NCI-H2081 treated with DMSO at 0.1 percent for 48 hours (cell line): ENCODE results near the gene CADPS2.

Experiments
- DNase-seq: peaks from one replicate; lab custom pipeline; 2025; lab: John Stamatoyannopoulos, UW

The CADPS2 gene

DNA sequence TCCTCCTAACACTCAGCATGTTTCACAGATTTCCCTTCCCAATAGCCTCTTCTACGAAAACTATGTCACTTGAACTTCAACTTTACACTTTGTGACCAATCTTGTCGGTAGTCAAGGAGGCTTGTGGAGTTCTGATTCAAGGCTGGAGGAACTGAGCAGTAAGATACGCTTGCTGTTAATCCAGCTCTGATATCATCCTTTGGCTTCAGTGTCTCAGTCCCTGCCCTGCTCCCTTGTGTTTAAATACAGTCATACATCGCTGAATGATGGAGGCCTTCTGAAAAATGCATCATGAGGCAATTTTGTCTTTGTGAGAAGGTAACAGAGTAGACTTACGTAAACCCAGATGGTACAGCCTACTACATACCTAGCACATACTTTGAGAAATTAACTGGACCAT lies 360.9 kb downstream of the CADPS2 start:
- DNase-seq = no peak

DNA sequence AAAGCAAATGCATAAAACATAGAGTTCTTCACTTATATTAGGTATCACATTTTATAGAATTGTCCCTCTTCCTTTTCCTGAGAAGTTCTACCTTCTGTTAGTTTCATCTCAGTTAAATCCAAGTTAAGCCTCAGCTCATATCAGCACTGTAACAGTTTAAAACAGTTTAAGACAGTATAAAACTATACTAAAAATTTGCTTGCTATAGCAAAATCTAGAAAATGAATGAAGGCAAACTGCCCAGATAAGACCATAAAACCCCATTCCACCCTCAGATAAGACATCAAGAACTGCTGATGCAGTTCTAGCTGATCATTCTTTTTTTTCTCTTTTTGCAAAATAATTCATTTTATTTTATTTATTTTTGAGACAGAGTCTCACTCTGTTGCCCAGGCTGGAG lies 364.5 kb downstream of the CADPS2 start:
- DNase-seq = no peak

DNA sequence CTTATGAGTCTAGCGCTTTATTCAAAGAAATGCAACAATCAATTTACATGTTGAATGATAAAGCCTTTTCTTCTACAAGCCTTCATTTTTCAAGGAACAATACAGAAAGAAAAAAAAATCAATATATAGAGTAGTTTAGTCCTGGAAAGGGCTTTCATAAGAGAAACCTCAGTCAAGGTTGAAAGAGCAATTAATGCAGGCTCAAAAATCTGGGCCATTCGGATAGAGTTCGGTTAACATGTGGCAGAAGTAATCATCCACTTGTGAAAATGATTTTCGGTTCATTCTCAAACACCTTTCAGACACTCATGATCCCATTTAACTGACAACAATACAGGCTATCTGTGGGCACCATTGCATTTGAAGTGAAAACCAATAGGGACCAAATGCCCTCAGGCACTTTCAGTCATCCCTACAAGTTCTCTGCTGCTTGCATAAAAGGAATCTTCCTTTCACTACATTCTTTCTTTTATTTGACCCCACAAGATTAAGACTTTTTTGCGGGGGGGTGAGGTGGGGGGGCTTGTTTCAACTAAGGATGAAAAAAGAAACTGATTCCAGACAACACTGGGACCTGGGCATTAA lies 365.2 kb downstream of the CADPS2 start:
- DNase-seq = no peak

DNA sequence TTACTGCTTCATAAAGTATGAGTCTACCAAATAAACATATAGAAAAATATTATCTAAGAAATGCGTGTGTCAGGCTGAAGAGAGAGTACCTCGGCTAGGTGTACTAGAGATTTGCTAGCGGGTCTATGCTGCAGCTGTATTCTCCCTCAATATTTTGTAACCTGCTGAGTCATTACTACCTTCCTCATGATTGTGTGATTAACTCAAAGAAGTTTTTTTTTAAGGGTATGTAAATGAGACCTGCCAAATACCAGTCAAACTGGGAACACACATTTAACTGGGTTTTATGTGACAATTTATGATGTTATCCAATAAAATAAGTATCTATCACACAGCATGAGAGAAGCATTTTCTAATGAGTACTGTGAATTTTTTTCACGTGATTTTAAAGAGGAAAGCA lies 367.8 kb downstream of the CADPS2 start:
- no peak for DNase-seq

DNA sequence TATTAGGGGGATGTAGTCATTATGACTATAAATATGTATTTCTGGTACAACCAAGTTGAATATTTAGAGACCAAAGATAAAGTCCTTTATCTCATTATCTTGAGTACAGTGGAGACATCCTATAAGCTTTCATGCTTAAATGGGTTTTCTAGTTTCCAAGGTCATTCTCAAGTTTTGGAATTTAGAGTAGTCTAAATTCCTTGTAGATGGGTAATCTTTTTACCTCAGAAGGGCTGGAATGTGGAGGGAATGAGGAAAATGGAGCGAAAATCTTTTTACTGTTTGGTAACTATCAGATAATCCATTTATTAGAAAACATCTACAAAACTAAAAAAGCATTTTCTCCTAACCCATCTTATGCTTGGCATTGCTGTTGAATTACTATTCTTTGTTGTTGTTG lies 368.7 kb downstream of the CADPS2 start:
- no peak for DNase-seq

DNA sequence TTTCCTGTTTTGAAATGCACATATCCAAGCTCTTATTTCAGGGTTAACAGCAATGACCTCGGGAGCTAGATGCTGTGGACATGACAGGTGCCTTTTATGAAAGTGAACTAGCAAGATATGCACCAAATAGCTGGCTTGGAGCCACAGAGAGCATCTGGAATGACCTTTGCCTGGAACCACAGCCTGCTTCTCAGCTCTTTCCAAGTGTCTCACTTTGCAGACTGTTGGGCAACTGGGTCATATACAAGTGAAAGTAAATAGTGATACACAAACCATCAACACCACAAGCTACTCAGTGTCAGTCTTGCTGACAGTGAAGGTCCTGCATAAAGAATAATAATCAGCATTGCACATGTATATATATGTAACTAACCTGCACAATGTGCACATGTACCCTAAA lies 370.9 kb downstream of the CADPS2 start:
- DNase-seq = no peak

DNA sequence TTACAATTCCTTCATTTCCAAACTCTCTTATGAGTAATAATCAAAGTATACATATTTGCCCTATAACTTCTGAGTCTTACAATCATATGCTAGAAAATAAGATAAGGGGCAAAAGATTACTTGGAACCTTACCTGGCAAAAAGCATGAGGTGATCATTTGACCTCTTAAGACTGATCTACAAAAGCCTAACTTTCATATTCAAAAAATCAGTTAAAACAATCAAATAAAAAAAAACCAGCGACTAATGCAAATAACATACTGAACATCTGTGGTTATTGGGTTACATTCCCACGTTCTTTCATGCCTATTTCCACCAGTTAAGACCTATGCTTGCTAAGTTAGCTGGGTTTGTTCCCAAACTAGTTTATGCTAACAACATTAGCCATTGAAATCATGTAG lies 375.0 kb downstream of the CADPS2 start:
- DNase-seq = no peak

DNA sequence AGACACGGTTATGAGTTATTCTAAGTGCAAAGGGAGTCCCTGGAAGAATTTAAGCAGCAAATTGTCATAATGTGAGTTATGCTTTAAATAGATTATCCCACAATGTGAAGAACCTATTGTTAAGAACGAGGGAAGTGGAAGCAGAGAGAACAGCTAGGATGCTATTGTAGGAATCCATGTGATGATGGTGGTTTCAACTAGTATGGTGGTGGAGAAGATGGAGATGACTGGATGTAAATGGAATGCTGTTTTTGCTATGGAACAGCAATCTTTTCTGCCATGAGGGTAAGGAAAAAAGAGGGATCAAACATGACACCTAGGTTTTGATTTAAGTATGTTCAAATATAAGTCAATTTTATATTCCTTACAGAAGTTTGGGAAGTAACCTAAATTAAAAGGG lies 378.7 kb downstream of the CADPS2 start:
- DNase-seq = no peak

DNA sequence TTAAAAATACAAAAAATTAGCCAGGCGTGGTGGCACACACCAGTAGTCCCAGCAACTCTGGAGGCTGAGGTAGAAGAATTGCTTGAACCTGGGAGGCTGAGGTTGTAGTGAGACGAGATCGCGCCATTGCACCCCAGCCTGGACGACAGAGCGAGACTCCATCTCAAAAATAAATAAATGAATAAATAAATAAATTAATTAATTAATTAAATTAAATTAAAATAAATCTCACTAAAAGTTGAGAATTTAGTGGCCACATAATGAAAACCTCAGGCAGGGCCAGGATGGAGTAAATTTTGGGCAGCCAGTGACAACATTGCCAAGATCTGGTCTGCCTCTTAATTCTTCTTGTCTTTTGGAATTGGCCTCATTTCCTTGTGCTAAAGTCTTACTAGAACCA lies 394.3 kb downstream of the CADPS2 start:
- DNase-seq = no peak

DNA sequence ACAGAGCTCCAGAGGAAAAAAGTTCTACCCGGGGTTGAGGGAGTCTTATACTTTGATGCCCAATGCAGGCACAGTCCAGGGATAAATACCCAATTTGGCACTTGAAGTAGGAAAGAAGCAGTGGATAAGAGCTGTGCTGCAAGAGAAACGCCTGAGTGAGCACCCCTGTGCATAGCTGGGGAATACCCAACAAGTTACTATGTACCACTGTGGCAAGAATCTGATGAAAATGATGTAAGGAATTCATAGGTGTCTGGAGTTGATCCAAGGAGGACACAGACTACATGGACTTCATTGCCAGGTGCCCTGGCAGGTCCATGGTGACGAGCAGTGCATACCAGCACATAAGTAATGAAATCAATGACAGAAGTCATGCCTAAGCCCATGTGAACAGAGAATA lies 398.0 kb downstream of the CADPS2 start:
- DNase-seq = no peak

DNA sequence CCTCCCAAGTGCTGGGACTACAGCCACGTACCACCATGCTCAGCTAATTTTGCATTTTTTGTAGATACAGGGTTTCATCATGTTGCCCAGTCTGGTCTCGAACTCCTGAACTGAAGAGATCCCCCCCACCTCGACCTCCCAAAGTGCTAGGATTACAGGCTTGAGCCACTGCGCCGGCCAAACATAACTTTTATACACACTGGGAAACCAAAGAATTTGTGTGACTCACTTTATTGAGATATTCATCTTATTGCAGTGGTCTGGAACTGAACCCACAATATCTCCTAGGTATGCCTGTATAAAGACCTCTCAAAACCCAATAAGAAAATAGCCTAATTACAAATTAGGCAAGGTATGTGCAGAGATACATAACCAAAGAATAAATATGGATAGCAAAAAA lies 399.1 kb downstream of the CADPS2 start:
- no peak for DNase-seq

DNA sequence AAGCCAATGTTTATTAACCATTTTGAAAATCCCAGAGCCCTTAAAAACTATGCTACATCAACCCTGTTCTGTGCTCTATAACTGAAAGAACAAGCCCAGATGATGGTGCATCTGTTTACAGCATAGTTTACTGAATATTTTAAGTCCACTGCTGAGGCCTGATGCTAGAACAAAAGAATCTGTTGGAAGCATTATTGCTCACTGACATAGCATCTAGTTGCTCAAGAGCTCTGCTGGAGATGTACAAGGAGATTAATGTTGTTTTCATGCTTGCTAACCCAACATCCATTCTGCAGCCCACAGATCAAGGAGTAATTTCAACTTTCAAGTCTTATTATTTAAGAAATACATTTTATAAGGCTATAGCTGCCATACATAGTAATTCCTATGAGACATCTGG lies 400.4 kb downstream of the CADPS2 start:
- no peak for DNase-seq

DNA sequence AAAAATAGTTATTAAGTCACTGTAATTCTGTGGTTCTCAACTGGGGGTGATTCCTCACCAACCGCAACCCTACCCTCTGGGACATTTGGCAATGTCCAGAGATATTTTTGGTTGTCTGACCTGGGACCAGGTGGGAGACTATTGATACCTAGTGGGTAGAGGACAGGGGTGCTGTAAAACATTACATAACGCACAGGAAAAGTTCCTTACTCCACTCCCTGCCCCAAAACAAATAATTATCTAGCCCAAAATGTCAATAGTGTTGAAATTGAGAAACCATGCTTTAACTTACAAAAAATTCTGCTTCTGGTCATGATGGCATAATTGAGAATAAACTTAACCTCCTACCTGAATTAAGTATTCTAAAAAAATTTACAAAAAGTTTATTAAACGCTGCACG lies 404.0 kb downstream of the CADPS2 start:
- DNase-seq = no peak

DNA sequence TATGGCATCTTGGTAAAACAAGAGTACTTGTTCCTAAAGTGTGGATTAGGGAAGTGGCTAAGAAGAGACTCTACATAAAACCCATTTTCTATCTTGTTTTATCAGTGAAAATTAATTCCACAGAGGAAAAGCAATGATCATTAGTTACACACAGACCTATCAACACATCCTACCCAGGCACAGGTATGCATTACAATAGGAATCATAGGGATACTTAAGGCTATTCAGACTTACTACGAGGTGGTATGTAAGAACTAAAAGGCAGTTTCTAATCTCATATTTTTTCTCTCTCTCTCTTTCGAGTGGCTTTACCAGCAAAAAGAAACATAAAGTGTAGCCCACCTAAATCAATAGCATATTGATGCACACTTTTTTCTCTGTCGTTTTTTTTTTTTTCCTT lies 415.4 kb downstream of the CADPS2 start:
- DNase-seq = no peak

DNA sequence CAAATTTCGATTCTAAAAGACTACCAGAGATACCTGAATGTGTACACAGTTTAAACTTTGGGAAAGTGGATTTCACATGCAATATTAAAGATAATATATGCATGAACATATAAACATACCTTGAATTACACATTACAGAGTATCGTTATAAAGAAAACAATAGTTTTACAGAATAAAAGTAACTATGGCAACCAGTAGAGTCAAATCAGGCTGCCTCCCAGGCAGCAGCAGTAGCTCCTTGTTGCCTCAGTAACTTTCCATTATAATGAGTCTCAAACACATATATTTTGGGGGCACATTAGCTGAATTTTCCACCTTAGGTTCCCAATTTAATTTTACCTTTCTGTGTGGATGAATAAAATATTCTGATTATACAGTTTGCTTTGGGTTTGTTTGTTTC lies 417.3 kb downstream of the CADPS2 start:
- no peak for DNase-seq

DNA sequence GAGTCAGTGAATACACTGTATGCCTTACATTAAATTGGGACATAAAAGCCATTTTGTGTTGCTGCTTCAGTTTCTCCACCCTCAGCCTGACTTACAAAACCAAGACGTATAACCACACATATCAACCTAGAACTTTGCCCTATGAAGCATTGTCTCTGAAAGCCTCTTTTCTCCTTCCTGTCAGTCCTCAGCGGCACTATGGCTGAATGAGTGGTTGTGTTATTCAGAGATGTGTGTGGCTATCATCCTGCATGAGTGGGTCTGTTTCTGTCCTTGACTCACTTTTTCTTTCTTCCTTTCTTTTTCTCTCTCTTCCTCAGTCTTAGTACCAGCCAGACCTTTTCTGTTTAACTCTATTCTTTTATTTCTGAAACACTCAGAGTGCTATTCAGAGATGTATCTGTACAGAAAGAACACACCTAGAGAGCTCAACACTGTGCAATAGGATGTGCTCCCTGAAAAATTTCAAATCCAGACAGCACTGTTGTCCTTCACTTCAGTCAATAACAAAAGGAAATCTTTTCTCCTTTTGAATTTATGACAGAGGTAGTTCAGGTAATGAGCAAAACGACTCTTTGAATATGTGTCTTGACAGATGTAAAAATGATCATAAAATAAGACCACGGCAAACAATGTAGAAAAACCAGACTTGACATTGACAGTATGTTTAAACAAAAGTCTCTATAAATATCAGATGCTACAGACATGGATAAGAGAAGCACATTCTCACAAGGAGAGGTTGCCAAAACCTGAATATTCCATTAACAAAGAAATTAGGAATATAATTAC lies 418.4 kb downstream of the CADPS2 start:
- no peak for DNase-seq

DNA sequence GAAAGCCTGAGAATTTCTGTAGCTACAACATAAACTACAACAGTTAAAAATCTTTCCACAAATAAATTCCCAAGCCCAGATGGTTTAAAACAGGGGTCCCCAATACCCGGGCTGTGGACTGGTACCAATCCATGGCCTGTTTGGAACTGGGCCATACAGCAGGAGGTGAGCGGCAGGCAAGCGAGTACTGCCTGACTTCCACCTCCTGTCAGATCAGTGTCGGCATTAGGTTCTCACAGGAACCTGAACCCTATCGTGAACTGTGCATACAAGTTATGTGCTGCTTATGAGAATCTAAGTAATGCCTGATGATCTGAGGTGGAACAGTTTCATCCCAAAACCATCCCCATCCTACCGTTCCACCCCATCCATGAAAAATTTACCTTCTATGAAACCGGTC lies 421.0 kb downstream of the CADPS2 start:
- DNase-seq = no peak

DNA sequence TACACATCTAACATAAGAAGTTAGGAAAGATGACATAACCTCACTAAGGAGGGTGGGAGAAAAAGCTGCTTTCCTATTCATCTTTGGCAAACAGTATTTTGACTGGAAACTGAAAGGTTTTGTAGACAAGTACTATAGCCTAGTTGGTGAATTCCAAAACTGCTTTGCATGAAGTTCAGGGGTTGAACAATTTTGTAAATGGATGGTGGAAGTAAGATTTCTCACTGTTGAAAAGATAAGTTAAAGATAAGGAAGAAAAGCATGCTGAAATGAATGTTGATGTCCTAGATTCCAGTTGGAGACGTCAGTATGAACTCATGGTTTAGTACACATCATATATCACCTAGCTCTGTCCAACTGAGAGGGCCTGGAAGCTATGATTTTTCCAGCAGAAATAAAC lies 422.6 kb downstream of the CADPS2 start:
- no peak for DNase-seq

DNA sequence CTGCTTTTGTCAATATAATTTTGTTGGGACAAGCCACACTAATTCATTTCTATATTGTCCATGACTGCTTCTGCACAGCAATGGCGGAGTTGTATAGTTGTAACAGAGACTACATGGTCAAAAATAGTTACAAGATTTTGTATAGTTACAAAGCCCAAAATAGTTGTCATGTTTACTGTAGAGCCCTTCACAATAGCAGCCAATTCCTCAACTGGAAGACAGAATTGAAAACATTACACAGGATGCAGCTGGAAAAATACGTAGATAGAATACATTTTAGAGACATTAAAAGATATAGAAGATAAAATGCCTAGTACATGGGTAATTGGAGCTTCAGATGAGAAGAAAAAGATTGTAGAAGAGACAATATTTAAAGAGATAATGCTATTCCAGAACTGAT lies 425.3 kb downstream of the CADPS2 start:
- no peak for DNase-seq

DNA sequence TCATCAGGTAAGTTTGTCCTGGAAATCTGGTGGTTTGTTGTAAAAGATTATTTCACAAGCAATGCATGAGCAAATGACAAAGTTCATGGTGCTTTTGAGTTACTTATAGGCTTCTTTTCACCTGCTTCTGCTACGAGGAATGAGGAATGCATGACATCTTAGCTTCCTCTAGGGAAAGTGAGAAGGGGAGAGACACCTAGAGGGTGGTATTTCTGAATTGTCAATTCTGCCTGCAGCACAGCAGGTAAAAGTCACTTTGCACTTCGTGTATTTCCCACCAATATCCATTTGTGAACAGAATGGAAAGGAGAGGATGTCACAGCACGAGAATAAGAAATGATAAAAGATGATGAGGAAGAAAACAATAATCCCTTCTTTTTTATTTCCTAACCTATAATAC lies 428.3 kb downstream of the CADPS2 start:
- no peak for DNase-seq

DNA sequence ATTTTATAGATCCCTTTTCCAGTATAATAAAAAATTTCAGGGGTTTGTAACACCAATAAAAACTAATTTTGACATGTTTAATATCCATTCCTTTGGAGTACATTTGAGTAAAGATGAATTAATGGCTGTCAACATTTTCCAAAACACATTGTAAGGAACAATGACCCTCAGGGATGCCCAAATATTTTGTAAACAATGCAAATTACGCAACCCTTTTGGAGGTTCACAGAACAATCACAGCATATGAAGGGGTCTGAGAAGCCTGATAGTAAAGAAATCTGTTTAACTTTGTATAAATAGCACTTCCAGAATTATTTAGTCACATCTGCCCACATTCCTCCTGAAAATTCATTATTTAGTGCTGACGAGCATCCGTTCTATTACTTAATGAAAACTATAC lies 428.9 kb downstream of the CADPS2 start:
- no peak for DNase-seq

DNA sequence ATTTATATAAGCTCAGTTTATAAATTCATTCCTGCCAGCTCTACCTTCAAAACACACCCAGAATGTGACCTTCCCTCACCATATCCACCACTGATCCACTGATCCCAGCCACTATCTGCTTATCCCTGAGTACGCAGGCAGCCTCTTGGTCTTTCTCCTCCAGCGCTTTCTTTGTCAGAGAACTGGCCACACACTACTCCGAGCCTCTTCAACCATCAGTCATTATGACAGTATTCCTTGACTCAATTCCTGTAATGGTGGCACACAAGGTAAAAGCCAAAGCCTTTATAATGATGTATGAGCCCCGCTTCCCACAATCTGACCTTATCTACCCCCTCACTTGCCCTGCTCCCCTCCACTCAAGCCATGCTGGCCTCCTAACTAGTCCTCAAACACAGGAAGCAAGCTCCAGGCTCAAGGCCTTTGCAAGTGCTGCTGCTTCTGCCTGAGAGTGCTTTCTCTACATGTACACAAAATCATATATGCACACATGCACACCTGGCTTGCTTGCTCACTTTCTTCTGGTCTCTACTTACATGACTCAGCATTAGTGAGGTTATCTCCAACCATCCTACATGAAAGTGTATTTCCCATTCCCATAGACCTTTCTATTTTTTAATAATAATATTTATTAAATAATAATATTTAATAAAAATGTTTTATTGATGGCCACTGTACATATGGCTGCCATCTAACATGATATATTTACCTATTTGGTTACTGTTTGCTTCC lies 431.3 kb downstream of the CADPS2 start:
- no peak for DNase-seq

DNA sequence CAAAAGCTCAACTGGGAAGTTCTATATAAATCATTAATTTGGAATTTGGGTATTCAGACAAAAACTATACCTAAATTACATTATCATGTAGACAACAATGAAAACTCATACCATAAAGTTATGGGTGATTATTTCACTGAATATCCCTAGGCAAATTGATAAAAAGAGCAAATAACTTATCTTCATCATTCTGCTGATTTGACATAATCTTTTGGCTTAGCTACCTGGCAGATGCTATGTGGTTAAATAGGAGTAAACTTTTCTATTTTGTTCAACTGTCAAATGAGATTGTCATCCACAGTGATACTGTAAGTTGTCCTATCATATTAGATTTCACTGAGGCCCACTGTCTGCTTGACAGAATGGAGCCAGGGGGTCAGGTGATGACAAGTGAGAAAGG lies 432.8 kb downstream of the CADPS2 start:
- DNase-seq = no peak
